AG20443 (cell line): Measurements from ENCODE around the gene LLGL2.
A peak's percentile ranks its signal among the peaks of the same experiment; 100 is the strongest.

Experiments used
- DNase-seq: peaks from one replicate; pipeline ENCODE4 v3.0.0; 2012; ENCODE audit warnings: low spot score, mixed read lengths

Gene LLGL2

DNA sequence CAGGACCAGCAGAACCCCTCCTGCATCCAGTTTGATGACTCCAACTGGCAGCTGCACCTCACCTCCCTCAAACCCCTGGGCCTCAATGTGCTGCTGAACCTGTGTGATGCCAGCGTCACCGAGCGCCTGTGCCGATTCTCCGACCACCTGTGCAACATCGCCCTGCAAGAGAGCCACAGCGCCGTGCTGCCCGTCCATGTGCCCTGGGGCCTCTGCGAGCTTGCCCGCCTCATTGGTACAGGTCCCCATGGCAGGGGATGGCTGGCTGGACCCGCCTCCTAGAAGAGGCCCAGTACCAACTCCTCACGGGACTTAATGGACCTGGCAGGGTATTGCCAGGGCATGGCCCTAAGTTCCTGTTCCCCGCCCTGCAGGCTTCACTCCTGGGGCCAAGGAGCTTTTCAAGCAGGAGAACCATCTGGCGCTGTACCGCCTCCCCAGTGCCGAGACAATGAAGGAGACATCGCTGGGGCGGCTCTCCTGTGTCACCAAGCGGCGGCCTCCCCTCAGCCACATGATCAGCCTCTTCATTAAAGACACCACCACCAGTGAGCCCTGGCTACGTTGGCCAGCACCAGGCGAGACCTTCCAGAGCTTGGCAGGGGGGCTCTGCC, 32.8 kb upstream of the LLGL2 start:
- DNase-seq, result no peak

DNA sequence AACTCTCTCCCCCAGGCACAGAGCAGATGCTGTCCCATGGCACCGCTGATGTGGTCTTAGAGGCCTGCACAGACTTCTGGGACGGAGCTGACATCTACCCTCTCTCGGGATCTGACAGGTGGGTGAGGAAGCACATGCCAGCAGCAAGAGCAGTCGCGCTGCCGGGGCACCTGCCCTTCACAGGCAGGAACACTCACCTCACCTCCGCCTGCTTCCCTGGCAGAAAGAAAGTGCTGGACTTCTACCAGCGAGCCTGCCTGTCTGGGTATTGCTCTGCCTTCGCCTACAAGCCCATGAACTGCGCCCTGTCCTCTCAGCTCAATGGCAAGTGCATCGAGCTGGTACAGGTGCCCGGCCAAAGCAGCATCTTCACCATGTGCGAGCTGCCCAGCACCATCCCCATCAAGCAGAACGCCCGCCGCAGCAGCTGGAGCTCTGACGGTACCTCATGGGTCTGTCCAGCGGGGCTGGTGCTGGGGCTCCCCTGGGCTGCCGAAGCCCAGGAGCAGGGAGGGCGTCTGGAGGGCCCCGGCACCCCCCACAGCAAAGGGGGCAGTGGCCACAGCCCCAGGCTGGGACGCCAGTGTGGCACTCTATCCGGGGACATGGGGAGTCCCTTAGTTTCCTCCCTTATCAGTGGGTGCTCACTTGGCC, 31.9 kb upstream of the LLGL2 start:
- no peak for DNase-seq

DNA sequence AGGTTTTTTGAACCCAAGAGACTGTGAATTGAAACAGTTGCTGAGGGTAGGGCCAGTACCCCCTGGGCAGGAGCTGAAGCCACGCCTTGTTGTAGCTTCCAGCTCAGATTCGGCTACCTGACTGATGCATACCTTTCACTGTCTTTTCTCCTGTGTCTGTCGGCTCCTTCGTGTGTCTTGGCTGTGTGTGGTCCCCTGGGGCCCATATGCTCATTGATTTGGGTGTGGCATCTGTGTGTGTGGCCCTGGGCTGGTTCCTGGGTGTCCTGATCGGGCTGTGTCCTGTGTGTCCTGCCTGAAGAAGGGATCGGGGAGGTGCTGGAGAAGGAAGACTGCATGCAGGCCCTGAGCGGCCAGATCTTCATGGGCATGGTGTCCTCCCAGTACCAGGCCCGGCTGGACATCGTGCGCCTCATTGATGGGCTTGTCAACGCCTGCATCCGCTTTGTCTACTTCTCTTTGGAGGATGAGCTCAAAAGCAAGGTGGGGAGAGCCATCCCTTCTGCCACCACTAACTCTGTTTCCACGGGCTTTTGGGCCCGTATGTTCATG, 31.1 kb upstream of the LLGL2 start:
- no peak for DNase-seq

DNA sequence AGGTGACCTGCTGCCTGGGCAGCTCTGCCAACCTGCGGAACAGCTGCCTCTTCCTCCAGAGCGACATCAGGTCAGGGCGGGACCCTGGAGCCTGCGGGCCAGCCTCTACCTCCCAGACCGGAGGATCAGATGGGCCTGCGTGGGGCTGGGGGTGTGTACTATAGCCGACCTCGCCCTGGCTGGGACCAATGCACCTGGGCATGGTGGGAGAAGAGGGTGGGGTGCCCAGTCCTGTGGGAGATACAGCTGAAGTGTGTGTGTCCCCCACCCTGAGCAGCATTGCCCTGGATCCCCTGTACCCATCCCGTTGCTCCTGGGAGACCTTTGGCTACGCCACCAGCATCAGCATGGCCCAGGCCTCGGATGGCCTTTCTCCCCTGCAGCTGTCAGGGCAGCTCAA, 29.5 kb upstream of the LLGL2 start:
- DNase-seq, result no peak

DNA sequence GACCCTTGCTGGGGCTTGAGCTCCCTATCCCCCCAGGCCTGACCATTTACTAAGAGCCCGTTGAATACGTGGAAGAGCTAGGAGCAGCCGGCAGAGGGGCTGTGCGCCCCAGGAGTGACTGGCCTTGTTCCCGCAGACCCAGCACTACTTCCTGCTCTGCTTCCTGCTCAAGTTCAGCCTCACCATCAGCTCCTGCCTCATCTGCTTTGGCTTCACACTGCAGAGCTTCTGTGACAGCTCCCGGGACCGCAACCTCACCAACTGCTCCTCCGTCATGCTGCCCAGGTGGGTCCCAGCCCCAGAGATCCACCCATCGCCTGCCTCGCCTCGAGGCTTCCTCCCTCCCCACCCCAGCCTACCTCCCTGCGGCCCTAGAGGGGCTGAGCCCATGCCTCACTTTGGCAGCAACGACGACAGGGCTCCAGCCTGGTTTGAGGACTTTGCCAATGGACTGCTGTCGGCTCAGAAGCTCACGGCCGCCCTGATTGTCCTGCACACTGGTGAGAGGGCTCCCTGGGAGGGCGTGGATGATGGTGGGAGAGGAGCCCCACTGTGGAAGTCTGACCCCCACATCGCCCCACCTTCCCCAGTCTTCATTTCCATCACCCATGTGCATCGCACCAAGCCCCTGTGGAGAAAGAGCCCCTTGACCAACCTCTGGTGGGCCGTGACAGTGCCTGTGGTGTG, 27.3 kb upstream of the LLGL2 start:
- DNase-seq, result no peak

DNA sequence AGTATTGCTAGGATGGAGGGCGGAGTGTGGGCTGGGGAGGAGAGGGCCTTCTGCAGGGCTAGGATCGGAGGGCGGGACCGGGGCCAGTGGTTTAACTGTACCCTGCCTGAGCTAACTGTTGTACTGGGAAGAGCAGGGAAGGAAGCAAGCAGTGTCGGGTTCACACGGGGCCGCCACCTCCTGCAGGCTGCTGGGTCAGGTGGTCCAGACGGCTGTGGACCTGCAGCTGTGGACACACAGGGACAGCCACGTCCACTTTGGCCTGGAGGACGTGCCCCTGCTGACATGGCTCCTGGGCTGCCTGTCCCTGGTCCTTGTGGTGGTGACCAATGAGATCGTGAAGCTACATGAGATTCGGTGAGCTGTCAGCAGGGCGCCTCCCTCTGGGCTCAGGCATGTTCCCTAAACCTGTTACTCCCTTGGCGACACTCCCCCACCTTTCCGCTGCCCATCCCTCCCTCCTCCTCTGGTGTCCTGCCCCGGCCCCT, 26.7 kb upstream of the LLGL2 start:
- DNase-seq, result no peak

DNA sequence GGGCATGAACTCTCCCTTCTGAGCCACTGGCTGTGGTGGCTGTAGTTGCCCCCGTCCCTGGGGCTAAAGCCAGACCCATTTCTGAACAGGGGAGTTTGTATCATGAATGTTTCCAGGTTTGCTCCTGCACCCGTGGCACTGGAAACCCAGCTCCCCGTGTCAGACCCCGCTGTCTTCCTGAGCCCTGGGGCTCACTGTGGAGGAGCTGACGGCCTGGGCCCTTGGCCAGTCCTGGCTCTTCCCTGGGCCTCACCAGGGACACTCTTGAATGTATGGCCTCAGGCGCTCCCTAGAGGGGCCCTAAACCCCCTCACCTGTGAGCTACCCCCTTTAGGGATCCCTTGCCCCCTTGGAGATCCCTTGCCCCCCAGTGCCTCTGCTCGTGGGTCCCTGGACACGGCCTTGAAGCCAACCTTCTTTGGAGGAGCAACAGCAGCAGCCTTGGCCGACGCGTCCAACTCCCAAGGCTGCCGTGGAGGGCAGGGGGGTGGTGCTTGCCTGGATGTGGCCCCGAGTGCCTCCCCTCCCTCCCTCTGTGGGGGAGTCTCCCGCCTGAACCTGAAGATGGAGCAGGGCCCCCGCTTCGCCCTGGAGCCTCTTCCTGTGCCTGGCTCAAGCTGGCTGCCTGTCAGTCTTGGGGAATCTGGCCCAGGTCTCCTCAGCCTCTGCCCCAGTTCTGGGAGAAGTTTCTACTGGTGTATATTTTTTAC, 26.0 kb upstream of the LLGL2 start:
- DNase-seq, result no peak

DNA sequence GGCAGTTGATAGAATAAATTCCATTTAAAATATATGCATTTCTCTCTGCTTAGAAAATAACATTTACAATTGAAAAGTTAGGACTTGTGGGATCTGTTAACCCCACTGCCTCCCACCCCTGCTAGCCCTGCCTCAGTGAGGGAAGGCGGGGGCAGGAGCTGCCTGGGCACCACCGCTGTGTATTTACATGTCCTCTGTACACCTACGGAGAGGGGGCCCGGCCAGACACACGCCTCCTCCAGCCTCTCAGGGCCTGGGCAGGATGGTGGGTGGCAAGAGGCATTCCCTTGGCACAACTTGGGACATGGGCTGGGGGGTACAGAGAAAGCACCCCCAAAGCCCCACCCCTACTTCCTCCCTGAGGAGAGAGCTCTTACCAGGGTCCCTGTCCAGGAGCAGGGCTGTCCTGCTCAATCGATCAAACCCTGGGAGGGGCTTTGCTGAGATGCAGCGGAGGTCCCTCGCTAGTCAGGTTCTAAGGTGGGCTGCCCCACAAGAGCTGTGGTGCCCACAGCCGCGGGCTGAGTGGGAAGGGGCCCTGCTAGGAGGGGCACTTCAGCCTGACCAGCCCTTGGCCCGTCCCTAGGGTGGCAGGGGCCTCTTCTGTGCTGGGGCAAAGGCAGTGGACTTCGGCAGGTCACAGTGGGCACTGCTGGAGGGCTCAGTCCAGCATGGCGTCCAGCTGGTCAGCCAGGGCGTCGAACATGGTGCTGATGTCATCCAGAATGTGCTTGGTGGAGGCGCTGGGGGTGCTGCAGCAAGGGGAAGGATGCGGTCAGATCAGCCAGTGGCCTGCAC, 24.9 kb upstream of the LLGL2 start:
- no peak for DNase-seq

DNA sequence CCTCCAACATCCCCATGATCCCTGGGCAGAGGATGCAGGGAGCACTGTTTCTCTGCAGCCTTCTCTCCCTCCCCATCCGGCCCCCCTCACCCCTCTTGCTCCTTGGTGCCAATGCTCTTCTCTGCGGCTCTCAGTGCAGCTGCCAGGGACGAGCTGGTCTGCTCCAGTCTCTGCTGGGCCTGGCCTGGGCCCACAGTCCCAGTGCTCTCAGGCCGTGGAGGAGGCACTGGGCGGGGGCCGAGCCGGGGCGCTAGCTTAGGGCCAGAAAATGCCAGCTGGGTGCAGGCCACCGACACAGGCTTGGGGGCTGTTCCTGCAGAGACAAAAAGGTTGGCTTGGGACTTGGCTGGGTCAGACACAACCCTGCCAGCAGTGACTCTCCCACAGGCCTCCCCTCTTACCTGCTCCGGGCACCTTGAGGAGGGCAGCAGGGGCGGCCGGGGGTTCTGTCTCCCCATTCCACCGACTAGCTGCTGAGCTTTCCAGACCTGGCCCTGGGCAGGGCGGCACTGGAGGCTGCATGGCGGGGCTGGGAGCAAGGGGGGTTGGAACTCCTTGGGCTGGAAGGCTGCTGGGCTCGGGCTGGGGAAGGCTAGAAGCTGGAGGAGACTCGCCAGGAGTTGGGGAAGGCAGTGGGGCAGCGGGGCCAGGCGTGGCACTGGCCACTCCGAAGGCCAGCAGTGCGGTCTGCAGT, 24.0 kb upstream of the LLGL2 start:
- DNase-seq, result no peak

DNA sequence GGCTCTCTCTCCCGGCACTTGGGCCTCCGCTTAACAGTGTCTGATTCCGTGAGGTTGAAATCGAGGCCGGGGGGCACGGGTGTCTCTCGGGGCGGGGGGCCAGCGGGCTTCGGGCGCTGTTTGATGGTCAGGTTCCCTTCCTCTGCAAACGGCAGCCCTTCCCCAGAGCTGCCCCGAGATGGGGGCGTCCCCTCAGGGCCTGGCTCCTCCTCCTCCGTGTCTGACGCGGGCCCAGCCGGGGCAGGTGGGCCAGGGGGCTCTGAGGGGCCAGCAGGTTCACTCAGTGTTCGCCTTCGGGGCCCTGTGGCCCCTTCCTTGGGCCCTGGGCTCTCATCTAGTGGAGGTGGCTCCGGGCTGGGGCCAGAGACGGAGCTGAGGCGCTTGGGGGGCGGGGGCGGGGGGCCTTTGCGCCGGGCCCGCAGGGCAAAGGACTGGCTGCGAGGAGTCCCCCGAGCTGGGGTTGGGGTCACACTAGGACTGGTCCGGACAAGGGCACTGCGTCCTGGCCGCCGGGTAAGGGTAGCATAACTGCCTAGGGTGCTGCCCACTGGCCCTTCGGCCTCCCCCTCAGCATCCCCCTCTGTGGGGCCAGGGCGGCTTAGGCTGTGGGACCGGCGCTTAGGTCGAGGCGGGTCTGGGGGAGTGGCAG, 23.3 kb upstream of the LLGL2 start:
- no peak for DNase-seq

DNA sequence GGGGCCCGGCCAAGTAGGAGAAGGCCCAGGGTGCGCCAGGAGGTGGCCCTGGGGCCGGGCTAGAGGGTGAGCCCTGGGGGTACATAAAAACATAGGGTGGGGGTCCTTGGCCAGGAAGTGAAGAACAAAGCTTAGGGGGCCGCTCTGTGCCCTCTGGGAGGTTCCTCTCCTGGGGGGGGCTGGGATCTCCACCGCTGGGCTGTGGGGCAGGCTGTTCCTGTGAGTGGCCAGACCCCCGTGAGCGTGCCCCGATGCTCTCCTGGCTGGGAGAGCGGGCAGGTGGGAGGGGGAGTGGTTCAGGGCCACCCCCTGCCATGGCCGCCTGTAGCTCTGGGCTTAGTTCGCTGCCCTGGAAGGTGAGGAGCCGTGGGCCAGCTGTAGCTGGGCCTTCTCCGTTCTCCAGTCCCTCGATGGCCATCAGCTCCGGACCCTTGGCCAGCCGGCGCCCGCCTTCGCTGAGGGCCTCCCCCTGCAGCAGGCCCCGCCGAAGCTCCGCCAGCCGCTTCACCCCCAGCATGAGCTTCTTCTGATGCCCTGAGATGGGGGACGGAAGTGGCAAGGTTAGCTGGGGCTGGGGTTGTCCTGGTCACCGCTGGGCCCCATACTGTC, 22.7 kb upstream of the LLGL2 start:
- DNase-seq, result no peak

DNA sequence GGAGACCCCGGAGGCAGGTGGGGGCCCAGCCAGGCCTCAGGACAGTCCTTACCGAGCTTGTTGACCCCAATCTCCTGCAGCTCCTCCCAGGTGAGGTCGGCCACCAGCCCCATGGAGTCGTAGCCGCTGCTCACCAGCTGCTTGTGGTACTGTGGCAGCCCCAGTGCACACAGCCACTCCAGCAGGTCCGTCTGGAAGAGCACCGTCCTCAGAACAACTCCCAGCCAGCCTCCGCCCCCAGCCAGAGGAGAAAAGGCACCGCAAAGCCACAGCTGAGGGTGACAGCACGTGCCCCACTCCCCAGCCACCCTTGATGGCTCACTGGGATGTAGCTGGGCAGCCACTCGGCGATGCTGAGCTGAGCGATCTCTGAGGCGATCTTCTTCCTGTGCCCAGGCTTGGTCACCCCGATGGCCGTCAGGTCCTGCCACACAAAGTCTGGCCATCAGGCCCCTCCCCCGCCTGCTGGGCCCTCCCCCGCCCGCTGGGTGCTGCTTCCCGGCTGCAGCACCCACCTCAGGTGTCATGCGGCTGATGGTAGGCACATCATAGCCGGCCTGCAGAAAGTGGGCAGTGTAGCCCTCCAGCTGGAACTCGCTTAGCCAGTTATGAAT, 22.1 kb upstream of the LLGL2 start:
- no peak for DNase-seq

DNA sequence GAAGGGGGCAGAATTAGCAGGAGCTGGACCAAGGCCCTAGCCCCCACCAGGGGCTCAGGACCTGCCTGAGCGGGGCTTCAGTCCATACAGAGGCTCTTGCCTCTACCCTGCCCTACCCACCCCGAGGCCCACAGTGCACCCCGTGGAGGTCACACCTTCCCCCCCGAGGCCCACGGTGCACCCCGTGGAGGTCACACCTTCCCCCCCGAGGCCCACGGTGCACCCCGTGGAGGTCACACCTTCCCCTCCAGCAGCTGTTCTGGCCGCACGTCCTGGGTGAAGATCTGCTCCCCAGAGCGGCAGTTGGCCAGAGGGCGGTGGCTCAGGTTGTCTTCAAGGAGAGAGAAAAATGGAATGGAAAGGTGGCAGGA, 21.5 kb upstream of the LLGL2 start:
- no peak for DNase-seq

DNA sequence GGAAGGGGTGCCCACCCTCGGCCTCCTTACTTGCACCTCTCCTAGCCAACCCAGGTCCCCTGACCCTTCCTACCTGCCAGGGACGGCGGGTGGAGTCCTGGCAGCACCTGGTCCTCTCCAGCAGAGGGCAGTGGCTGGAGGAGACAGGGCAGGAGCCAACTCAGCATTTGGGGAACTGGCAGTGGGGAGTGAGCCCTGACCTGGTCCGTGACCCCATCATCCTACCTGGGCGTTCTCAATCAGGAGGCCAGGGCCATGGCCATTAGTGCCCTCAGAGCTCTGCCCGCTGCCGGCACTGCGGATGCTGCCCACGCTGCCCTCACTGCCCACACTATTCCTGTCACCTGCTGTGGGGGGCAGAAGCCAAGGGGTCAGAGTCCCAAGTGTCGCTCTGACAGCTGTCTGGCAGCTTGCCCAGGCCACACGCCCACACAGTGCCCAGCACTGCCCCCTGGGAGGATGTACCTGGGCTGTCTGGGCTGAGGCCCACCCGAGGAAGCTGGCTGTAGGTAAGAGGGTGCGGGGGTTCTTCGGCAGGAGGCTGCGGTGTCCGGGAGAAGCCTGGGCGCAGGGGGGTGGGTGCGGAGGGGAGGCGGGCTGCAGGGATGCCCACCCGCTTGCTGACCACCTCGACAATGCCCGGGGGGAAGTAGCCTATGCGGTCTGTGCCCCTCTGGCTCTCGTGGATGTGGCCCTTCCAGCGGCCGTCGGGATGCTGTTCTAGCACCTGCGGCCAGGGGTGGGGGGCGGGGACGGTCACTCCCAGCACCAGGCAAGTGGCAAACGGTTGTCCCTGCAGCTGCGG, 20.9 kb upstream of the LLGL2 start:
- DNase-seq, result peak; percentile 55

DNA sequence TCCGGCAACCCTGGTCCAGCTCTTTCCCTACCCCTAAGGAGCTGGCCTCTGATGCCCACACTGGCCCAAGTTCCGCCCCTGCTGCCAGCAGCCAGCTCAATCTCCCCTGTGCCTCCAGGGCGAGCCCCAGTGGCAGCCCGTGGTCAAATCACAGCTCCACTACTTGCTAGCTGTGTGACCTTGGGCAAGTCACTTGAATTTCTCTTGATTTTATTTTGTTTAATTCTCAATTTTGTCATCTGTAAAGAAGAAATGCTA, 20.4 kb upstream of the LLGL2 start:
- DNase-seq, result no peak

DNA sequence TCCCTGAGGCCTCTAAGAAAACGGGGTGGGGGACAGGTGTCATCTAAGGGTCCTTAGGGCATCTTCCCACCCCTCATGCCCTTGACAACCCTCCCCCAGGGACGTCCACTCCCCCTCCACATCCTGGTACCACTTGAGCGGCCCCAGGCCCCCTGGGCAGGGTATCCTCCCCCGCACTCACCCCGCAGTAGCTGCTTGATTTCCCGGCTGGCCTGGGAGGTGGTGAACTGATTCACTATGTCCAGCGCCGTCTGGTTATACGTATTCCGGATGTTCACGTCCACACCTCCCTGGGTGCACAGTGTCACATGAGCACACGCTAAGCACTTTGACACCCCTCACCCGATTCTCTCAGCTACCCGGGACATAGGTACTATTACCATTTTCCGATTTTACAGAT, 19.9 kb upstream of the LLGL2 start:
- no peak for DNase-seq

DNA sequence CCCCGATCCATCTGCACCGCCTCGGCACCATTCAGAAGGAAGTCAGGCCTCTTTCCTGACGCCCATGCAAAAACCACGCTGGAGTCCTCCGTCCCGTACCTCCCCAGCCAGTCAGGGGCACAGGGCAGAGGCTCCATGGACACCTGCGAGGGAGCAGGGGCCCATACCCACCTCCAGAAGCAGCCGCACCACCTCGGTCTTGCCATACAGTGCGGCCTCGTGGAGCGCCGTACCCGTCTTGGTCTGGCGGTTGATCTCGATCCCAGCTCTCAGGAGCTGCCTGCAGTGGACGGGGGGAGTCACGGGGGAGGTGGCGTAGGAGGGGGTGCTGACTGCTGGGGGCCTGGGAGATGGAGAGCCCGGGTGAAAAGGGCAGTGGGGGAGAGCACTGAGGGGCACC, 19.4 kb upstream of the LLGL2 start:
- DNase-seq, result no peak

DNA sequence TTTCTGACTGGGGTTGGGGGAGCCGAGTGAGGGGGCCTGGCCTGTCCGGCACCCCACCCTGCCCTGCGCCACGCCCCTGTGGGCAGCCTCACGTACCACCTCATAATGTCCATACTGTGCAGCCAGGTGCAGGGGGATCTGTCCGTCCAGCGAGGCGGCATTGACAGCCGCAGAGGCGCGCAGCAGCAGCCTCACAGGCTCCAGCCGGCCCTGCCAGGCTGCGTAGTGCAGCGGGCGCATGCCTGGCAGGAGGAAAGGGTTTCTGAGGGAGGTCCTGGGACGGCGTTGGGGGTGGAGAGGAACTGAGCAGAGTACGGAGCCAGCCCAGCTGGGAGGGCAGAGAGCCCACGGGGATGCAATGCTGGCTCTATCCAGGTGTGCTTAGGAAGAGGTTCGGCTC, 18.6 kb upstream of the LLGL2 start:
- DNase-seq, result no peak
